NCI-H2029 (cell line): ENCODE data around the gene MARCKSL1.
"Not testable (repeated sequence)": the region's sequence is repeated elsewhere in the genome, so short reads cannot be mapped to it uniquely, and the experiment has no call there.

Source experiments
- DNase-seq: peaks from one replicate; lab custom pipeline; 2025; lab: John Stamatoyannopoulos, UW

MARCKSL1 gene

GRCh38 chr1:32333251-32333963, 2.6 kb downstream of the MARCKSL1 start:
- no peak for DNase-seq

- no peak for DNase-seq
These were observed 3.5 kb downstream of the MARCKSL1 start for GRCh38 chr1:32332290-32333079.

GRCh38 chr1:32331549-32331948, 4.5 kb downstream of the MARCKSL1 start:
- DNase-seq, result no peak

- DNase-seq, result no peak
These were observed 5.4 kb downstream of the MARCKSL1 start for GRCh38 chr1:32330558-32331151.

GRCh38 chr1:32329931-32330466, 6.0 kb downstream of the MARCKSL1 start:
- DNase-seq, result no peak

- no peak for DNase-seq
These were observed 8.8 kb downstream of the MARCKSL1 start for GRCh38 chr1:32327204-32327603.

GRCh38 chr1:32321712-32322291, 14.2 kb downstream of the MARCKSL1 start:
- peak; percentile 16 for DNase-seq

- DNase-seq, result no peak
These were observed 17.7 kb downstream of the MARCKSL1 start for GRCh38 chr1:32318127-32318869.

- DNase-seq, result no peak
These were observed 19.1 kb downstream of the MARCKSL1 start for GRCh38 chr1:32316903-32317277.

GRCh38 chr1:32311709-32312393, 24.2 kb downstream of the MARCKSL1 start:
- DNase-seq, result no peak

GRCh38 chr1:32309960-32310359, 26.1 kb downstream of the MARCKSL1 start:
- DNase-seq, result peak; percentile 5

- no peak for DNase-seq
These were observed 28.7 kb downstream of the MARCKSL1 start for GRCh38 chr1:32307324-32307723.

GRCh38 chr1:32305310-32305709, 30.7 kb downstream of the MARCKSL1 start:
- DNase-seq, result no peak

- DNase-seq, result no peak
These were observed 31.9 kb downstream of the MARCKSL1 start for GRCh38 chr1:32303997-32304622.

- no peak for DNase-seq
These were observed 32.7 kb downstream of the MARCKSL1 start for GRCh38 chr1:32303358-32303757.

GRCh38 chr1:32299327-32299726, 36.7 kb downstream of the MARCKSL1 start:
- DNase-seq, result no peak

- not testable (repeated sequence) for DNase-seq
These were observed 37.8 kb downstream of the MARCKSL1 start for GRCh38 chr1:32298211-32298610.

GRCh38 chr1:32291708-32292538, 44.1 kb downstream of the MARCKSL1 start, which contains the start of gene HDAC1:
HDAC1 (plus strand) TSS chr1:32292083; CDS start chr1:32292170, 87 bp downstream.
- DNase-seq, result peak; percentile 92

- no peak for DNase-seq
These were observed 44.8 kb downstream of the MARCKSL1 start for GRCh38 chr1:32291145-32291707.
